ENCODE results near the gene SH3PXD2B.

GRCh38 chr5:172278356-172278755, 176.0 kb downstream of the SH3PXD2B start:
- TF ChIP-seq CTCF (IDR thresholded peaks at IDR 0.05) (no peak), POLR2A (IDR thresholded peaks at IDR 0.05) (no peak)

Data from right lobe of liver (tissue), 4 donors.